ENCODE data around the gene RAB11FIP3.
A peak's percentile ranks its signal among the peaks of the same experiment; 100 is the strongest.

GRCh38 chr16:525520-526180 is 100.2 kb downstream of the RAB11FIP3 start:
- TF ChIP-seq CTCF (CRISPR knock-in tag; IDR thresholded peaks at IDR 0.05), result no peak
- TF ChIP-seq CENPBD1 (CRISPR knock-in tag; IDR thresholded peaks at IDR 0.05; ENCODE audit: borderline replicate concordance, low read depth), result no peak
- TF ChIP-seq PATZ1 (CRISPR knock-in tag; IDR thresholded peaks at IDR 0.05), result no peak
- no peak for TF ChIP-seq ZNF20 (CRISPR knock-in tag; IDR thresholded peaks at IDR 0.05)
- 0 out of 4 replicates have a peak, but pooled peaks of 1 of the 2 experiments have one; percentile 21 for TF ChIP-seq POLR2A (IDR thresholded peaks at IDR 0.05; ENCODE audit: insufficient read depth in 1 of 2, low read depth in 2 of 2, low read length in 2 of 2)
- no peak for TF ChIP-seq ELF4 (CRISPR knock-in tag; IDR thresholded peaks at IDR 0.05; ENCODE audit: borderline replicate concordance)
